Ovary (tissue), 9 donors: ENCODE measurements around the gene DACH1. TPM values are rescaled to one million over a fixed set of nuclear protein-coding genes. Genes with fewer than 3 reads are reported as not detected.

ENCODE experiments used
- DNase-seq, 5 donors: peaks; one replicate each; pipeline ENCODE4 v3.0.0-alpha.2; 2019 to 2020
- H3K27ac ChIP-seq, 2 donors: fragments of 200-600 bp; one replicate each; pipeline versions ENCODE4 v1.5.1 to v1.8.0; 2019 to 2022
- H3K27me3 ChIP-seq: fragments of 200-600 bp; one replicate; pipeline ENCODE4 v1.8.0; 2022
- H3K36me3 ChIP-seq: fragments of 200-600 bp; sonication (generic); one replicate; pipeline ENCODE4 v1.5.1; 2019
- H3K4me1 ChIP-seq: one replicate; pipeline ENCODE4 v1.8.1; 2013; ENCODE audit warnings: mild to moderate bottlenecking, moderate library complexity; ENCODE audit not compliant: insufficient read depth
- H3K4me3 ChIP-seq: fragments of 200-600 bp; sonication (generic); one replicate; pipeline ENCODE4 v1.5.1; 2017
- H3K9me3 ChIP-seq, 2 donors: fragments of 200-600 bp in 1 of 2; sonication (generic) in 1 of 2; one replicate each; pipeline versions ENCODE4 v1.5.1 to v1.8.1; 2013 to 2019; ENCODE audit warnings: mild to moderate bottlenecking in 1 of 2, moderate library complexity in 1 of 2
- EP300 ChIP-seq: sonication (generic); formaldehyde crosslinking; IDR thresholded peaks from one replicate; pipeline ENCODE4 v1.6.1; 2017; ENCODE audit warnings: antibody characterized with exemption
- POLR2A ChIP-seq: fragments of 450-650 bp; IDR thresholded peaks from one replicate; pipeline ENCODE4 v1.6.1; 2017; ENCODE audit warnings: antibody characterized with exemption, mild to moderate bottlenecking, moderate library complexity
- WGBS, 3 donors: extraction: QIAGEN DNeasy Blood & Tissue Kit in 1 of 3; methylation state at CpG; one replicate each; pipeline versions ENCODE4 v1.1.5 to v1.1.7; 2013 to 2017; 5-methylcytosine and 5-hydroxymethylcytosine counted together
- intact Hi-C, 4 donors: fragments of 100-400 bp; cut with DNase I; formaldehyde crosslinking; loops; one replicate each; pipeline versions ENCODE4 v1.11.0 to v1.15.1; 2022 to 2023
- polyA plus RNA-seq, 2 donors: library from polyadenylated mRNA; stranded (reverse); fragments of 200-250 nt in 1 of 2; fragments of 350-450 nt in 1 of 2; fragmentation: Illumina TruSeq in 1 of 2; extraction: RNeasy Lipid Tissue Mini Kit (QIAGEN cat#74804) in 1 of 2; gene quantifications; one replicate each; pipeline ENCODE4 v1.2.3, GENCODE V29; 2013 to 2014
- total RNA-seq, 7 donors: library from RNA; depleted of rRNA in 2 of 7; stranded (reverse); fragments of >200 nt in 2 of 7; fragmentation: NEBNext Ultra II Directional in 3 of 7; extraction: Animal tissue kit (Norgen Biotek cat#: 25700) in 3 of 7; gene quantifications; one replicate each; pipeline versions ENCODE4 v1.1.0 to v1.2.4, GENCODE V29; 2016 to 2023
- TF ChIP-seq, protein P1 (sequence below), 3 donors: fragments of 450-650 bp in 2 of 3; fragments of 200-600 bp in 1 of 3; IDR thresholded peaks; one replicate each; pipeline versions ENCODE4 v1.5.1 to v1.8.0; 2016 to 2022; ENCODE audit warnings: antibody characterized with exemption in 3 of 3, mild to moderate bottlenecking in 1 of 3
- donor health status: DM: no; HTN: no; CAD: no; lungs with moderate emphysema.
- donor health status: DM: no; HTN: no; CAD: no.
- donor health status: Bipolar disorder and iron deficiency.
- donor health status: DM: yes; HTN: yes; CAD: no.
- donor health status: DM: no; HTN: no; CAD: no.
- donor health status: DM: yes; HTN: yes; CAD: no.

Gene DACH1
- total and polyA plus RNA-seq, 9 donors = 0.91 to 3.2 (median 1.7) TPM

DNA sequence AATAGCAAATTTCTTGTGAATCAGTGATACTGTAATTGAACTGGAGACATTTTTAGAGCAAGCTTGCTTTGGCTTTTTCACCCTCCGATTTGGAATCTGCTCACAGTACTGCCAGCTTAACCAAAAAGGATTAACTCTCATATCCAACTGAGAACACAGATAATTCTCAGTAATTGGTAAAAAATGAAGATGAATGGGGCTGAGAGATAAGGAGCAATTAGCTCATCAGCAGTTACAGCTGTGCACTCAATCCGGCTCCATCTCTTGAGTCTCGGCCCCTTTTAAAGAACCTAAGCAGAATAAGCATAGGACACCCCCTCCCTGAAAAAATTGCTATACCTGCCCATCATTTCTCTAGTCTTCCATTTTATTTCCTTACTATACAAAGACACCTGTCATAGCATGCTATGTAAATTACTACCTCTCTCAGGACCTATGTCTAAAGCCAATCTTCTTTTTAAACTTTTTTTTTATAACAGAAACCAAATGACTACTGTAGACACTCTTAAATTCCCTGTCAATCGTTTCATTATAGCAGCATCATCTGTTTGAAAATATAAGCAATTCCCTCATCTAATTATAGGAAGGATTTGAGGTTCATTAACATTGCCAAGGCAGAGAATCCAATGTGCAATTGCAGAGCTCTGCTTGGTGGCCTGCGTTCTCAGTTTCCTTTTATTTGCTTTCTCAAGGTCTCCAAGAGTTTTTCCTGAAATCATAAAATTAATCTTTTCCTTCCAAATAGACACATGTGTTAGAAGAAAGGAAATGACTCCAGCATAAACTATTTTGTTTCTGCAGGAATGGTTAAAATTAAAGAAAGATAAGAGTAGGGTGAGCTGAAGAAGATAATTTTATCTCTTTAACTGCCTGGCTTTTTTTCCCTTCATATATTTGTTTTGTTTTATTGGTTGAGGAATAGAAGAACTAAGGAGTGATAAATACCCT lies 242.1 kb downstream of the DACH1 start:
- WGBS, 3 donors = 54 to 59% (median 55%) methylated on average over 5 of the region's 5 CpGs
- Histone ChIP-seq H3K4me3 (no peak overlapping the region), H3K4me1 (no peaks in the 10 kb centered on the region), H3K9me3 (no peaks in the 10 kb centered on the region), H3K27ac (no peak overlapping the region), H3K36me3 (no peaks in the 10 kb centered on the region), H3K27me3 (no peaks in the 10 kb centered on the region)
- intact Hi-C loops = no loop called here
- DNase-seq = no peak
- TF ChIP-seq, protein P1, sequence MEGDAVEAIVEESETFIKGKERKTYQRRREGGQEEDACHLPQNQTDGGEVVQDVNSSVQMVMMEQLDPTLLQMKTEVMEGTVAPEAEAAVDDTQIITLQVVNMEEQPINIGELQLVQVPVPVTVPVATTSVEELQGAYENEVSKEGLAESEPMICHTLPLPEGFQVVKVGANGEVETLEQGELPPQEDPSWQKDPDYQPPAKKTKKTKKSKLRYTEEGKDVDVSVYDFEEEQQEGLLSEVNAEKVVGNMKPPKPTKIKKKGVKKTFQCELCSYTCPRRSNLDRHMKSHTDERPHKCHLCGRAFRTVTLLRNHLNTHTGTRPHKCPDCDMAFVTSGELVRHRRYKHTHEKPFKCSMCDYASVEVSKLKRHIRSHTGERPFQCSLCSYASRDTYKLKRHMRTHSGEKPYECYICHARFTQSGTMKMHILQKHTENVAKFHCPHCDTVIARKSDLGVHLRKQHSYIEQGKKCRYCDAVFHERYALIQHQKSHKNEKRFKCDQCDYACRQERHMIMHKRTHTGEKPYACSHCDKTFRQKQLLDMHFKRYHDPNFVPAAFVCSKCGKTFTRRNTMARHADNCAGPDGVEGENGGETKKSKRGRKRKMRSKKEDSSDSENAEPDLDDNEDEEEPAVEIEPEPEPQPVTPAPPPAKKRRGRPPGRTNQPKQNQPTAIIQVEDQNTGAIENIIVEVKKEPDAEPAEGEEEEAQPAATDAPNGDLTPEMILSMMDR (IDR thresholded peaks at IDR 0.05) = no peak
- no peak for TF ChIP-seq EP300
- TF ChIP-seq POLR2A = no peak

DNA sequence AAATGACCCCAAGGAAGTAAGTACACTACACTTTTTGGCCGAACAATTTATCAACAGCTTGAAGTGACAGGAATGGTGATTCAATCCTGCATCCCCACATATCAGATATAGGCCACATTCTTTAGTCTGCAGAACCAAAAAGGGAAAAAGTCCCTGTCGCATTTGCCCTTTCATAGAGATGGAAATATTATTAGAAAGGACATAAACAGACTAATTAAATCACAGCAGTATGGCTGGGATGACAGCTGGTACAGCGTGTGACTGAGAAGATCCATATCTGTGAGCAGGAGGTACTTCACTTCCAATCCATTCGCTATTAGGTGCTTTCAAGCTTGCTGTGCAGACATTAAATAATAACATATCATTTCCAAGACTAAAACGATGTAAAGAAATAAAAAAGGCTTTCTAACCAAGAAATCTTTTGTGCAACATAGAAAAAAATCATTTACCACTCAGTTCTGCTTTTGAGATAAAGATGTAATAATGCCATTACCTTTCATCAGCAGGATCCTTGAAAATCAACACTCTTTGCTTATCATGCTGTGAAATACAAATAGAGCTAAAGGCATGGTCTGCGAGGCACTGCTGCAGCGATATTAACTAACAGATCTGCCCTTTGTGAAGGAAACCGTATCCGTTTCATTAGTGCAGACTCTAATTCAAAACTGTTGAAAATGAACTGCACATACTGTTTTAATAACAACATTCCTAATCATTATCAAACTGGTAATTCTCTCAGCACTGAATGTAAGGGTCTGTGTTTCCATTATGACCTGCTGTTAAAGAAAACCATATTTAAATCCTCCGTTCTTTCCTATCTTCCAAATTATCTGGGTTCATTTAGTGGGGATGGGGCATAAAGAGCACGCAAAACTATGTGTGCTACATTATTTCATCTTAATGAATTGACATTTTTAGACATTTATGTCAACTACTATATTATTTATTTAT lies 245.6 kb downstream of the DACH1 start:
- no peak overlapping the region for H3K4me3 ChIP-seq
- intact Hi-C loops = no loop called here
- WGBS, 3 donors = 72 to 79% (median 79%) methylated on average over 11 of the region's 11 CpGs
- H3K27ac ChIP-seq = no peak overlapping the region
- H3K36me3 ChIP-seq = no peaks in the 10 kb centered on the region
- no peak for DNase-seq
- TF ChIP-seq EP300 = no peak
- TF ChIP-seq, protein P1 (IDR thresholded peaks at IDR 0.05) = no peak
- no peak for TF ChIP-seq POLR2A
- H3K4me1 ChIP-seq = no peaks in the 10 kb centered on the region
- no peaks in the 10 kb centered on the region for H3K9me3 ChIP-seq
- H3K27me3 ChIP-seq = no peaks in the 10 kb centered on the region

DNA sequence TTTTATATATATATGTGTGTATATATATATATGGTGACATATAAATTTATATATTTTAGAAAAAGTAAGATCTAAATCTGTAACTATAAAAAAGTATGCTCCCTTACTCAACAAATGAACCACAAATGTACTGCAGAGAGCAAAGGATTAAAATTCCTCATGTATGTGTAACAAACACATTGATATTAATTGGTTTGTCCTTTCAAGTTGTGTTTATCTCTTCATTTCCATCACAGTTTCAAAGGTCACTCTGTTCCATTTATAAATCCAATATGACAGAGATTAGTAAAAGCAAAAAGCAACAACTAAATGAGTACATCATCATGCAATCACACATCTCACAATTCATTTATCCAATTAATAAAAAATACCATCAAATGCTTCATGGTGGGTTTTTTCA lies 247.9 kb downstream of the DACH1 start:
- Histone ChIP-seq H3K27ac (no peak overlapping the region), H3K27me3 (no peaks in the 10 kb centered on the region), H3K4me3 (no peak overlapping the region), H3K36me3 (no peaks in the 10 kb centered on the region), H3K4me1 (no peaks in the 10 kb centered on the region), H3K9me3 (no peaks in the 10 kb centered on the region)
- intact Hi-C loops = no loop called here
- no peak for DNase-seq
- TF ChIP-seq POLR2A = no peak
- TF ChIP-seq EP300 = no peak
- TF ChIP-seq, protein P1 (IDR thresholded peaks at IDR 0.05) = no peak

DNA sequence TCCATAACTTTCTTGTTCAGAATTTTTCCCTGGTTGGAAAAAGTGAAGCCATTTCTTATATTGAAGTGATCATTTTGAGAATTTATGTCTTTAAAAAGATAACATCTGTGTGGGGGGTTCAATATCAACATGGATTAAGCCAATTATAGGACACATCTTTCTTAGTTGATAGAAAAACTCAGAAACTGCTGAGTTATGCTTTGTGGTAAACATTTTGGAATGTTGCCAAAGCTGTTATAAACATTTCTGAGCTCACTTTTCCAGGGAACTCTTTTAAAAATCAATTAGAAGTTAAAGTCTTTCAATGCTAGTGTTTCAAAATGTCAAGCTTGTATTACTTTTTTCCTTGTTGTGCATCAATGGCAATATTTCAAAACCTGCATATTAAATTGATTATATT lies 248.8 kb downstream of the DACH1 start:
- TF ChIP-seq POLR2A = no peak
- TF ChIP-seq, protein P1 (IDR thresholded peaks at IDR 0.05) = no peak
- no peak for TF ChIP-seq EP300
- Histone ChIP-seq H3K36me3 (no peaks in the 10 kb centered on the region), H3K27me3 (no peaks in the 10 kb centered on the region), H3K9me3 (no peaks in the 10 kb centered on the region), H3K4me1 (no peaks in the 10 kb centered on the region), H3K4me3 (no peak overlapping the region), H3K27ac (no peak overlapping the region)
- no peak for DNase-seq
- intact Hi-C loops = no loop called here
